Measurements from ENCODE around the gene GAK.

DNA sequence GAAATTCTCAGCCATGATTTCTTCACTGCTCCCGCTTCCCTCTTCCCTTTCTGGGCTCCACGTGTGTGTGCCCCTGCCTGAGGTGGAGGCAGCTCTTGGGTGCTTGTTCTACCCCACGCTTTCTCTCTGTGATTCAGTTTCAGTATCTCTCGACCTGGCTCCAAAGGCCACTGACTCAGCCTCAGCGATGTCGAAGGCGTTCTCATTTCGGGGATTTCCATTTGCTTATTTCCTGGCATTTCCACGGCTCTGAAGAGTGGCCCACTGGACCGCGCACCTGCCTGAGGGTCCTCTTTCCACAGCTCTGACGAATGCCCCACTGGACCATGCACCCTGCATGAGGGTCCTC is 52.4 kb downstream of the GAK start:
- TF ChIP-seq, protein P1, sequence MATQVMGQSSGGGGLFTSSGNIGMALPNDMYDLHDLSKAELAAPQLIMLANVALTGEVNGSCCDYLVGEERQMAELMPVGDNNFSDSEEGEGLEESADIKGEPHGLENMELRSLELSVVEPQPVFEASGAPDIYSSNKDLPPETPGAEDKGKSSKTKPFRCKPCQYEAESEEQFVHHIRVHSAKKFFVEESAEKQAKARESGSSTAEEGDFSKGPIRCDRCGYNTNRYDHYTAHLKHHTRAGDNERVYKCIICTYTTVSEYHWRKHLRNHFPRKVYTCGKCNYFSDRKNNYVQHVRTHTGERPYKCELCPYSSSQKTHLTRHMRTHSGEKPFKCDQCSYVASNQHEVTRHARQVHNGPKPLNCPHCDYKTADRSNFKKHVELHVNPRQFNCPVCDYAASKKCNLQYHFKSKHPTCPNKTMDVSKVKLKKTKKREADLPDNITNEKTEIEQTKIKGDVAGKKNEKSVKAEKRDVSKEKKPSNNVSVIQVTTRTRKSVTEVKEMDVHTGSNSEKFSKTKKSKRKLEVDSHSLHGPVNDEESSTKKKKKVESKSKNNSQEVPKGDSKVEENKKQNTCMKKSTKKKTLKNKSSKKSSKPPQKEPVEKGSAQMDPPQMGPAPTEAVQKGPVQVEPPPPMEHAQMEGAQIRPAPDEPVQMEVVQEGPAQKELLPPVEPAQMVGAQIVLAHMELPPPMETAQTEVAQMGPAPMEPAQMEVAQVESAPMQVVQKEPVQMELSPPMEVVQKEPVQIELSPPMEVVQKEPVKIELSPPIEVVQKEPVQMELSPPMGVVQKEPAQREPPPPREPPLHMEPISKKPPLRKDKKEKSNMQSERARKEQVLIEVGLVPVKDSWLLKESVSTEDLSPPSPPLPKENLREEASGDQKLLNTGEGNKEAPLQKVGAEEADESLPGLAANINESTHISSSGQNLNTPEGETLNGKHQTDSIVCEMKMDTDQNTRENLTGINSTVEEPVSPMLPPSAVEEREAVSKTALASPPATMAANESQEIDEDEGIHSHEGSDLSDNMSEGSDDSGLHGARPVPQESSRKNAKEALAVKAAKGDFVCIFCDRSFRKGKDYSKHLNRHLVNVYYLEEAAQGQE (IDR thresholded peaks at IDR 0.05; ENCODE audit: low read depth, low read length): no peak
- no peak for TF ChIP-seq GATA2 (CRISPR knock-in tag; IDR thresholded peaks at IDR 0.05)
- TF ChIP-seq, protein P2, sequence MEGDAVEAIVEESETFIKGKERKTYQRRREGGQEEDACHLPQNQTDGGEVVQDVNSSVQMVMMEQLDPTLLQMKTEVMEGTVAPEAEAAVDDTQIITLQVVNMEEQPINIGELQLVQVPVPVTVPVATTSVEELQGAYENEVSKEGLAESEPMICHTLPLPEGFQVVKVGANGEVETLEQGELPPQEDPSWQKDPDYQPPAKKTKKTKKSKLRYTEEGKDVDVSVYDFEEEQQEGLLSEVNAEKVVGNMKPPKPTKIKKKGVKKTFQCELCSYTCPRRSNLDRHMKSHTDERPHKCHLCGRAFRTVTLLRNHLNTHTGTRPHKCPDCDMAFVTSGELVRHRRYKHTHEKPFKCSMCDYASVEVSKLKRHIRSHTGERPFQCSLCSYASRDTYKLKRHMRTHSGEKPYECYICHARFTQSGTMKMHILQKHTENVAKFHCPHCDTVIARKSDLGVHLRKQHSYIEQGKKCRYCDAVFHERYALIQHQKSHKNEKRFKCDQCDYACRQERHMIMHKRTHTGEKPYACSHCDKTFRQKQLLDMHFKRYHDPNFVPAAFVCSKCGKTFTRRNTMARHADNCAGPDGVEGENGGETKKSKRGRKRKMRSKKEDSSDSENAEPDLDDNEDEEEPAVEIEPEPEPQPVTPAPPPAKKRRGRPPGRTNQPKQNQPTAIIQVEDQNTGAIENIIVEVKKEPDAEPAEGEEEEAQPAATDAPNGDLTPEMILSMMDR (IDR thresholded peaks at IDR 0.05): no peak
- TF ChIP-seq RAD21 (IDR thresholded peaks at IDR 0.05; ENCODE audit: low read length): no peak
- no peak for TF ChIP-seq RCOR1 (IDR thresholded peaks at IDR 0.05; ENCODE audit: low read length)
- no peak for TF ChIP-seq JUND (IDR thresholded peaks at IDR 0.05)
- TF ChIP-seq EZH2phosphoT487 (IDR thresholded peaks at IDR 0.05; ENCODE audit: borderline replicate concordance, low read depth): no peak
- TF ChIP-seq CHD2 (IDR thresholded peaks at IDR 0.05; ENCODE audit: low read length, partially characterized antibody): no peak
- TF ChIP-seq MXI1 (IDR thresholded peaks at IDR 0.05; ENCODE audit: low read depth, low read length): no peak
- TF ChIP-seq TAF1 (IDR thresholded peaks at IDR 0.05; ENCODE audit: borderline replicate concordance, low read depth, low read length): no peak

All from SK-N-SH (cell line).